Mammary microvascular endothelial cell (primary cell): ENCODE data around the gene ALDH4A1. TPM values are rescaled to one million over a fixed set of nuclear protein-coding genes. Genes with fewer than 3 reads are reported as not detected.

Experiments used
- total RNA-seq: library from RNA; depleted of rRNA; stranded (reverse); fragments of >200 nt; gene quantifications from 2 replicates; pipeline ENCODE4 v1.2.3, GENCODE V29; 2015

ALDH4A1 gene, protein sequence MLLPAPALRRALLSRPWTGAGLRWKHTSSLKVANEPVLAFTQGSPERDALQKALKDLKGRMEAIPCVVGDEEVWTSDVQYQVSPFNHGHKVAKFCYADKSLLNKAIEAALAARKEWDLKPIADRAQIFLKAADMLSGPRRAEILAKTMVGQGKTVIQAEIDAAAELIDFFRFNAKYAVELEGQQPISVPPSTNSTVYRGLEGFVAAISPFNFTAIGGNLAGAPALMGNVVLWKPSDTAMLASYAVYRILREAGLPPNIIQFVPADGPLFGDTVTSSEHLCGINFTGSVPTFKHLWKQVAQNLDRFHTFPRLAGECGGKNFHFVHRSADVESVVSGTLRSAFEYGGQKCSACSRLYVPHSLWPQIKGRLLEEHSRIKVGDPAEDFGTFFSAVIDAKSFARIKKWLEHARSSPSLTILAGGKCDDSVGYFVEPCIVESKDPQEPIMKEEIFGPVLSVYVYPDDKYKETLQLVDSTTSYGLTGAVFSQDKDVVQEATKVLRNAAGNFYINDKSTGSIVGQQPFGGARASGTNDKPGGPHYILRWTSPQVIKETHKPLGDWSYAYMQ
- total RNA-seq = 32.4 and 32.7 TPM in 2 replicates

DNA sequence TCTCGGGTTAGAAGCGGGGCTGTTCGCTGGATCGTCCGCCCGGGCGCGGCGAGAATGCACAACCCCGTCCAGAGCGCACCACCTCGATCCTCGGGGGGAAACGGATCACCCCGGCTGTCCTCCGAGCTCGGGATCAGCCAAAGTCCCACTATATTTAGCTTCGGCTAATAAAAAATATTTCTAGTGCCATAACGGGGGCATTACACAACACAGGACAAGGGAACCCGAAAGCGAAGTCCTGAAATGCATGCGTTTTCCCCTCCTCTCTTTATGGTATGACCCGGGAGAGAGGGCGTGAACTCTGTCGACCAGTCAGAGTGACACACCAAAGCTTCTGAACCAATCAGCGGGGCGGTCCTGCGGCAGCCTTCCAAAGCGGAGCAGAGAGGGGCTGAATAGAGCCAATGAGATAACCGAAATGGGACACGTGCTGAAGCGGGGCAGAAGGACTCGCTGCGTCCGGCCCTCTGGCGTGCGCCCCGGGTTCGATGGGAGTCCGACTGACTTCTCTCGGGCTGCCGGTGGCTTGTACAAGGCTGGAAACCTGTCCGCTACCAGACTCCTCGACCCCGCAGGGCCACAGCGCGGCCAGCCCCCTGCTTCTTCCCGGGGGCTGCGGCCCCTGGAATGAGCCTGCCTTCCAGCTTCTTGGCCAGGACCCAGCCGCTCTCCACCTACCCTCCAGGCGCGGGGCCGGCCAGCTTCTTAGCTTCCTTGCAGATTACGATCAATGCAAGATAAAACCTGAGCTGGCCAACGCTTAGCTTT lies at the start of gene ALDH4A1:
Gene ALDH4A1, minus strand, starts transcription at position 33 of the 768 bp plus-strand sequence. Its CDS starts 32 bp downstream, at position 1.

DNA sequence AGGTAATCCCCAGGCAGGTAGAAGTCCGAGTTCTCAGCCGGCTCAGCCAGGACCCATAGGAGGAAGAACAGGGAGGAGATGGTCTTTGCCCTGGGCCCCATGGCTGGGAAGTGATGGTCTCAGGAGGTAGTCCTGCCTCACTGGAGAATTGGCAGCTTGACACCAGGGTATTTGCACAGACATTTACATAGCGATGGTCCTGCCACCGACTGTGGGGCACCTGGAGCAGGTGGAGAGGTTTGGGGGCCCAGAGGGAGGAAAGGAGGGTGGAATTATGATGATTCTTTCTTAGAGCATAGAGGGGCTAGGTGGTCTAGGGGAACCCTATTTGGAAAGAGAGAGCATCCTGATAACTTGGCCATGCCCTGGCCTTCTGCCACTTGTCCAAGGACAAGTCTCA lies 42.8 kb downstream of the ALDH4A1 start, which contains the start of gene TAS1R2:
Gene TAS1R2, minus strand, starts transcription at position 101 of the 400 bp plus-strand sequence. Its CDS starts 0 bp downstream, at position 101.

Other genes with a start within 250 kb of the ALDH4A1 start
- gene TAS1R2, start 42.9 kb downstream of the ALDH4A1 start, total RNA-seq = not detected in 2 replicates
- gene IFFO2, start 54.1 kb upstream of the ALDH4A1 start, total RNA-seq = 36.8 TPM in 2 replicates